ENCODE data around the gene TBCD. TPM values are rescaled to one million over a fixed set of nuclear protein-coding genes. Genes with fewer than 3 reads are reported as not detected.
"Not testable (repeated sequence)": the region's sequence is repeated elsewhere in the genome, so short reads cannot be mapped to it uniquely, and the experiment has no call there.

The TBCD gene
- total and polyA plus RNA-seq, 4 donors: 56.3 to 140 (median 92.8) TPM

DNA sequence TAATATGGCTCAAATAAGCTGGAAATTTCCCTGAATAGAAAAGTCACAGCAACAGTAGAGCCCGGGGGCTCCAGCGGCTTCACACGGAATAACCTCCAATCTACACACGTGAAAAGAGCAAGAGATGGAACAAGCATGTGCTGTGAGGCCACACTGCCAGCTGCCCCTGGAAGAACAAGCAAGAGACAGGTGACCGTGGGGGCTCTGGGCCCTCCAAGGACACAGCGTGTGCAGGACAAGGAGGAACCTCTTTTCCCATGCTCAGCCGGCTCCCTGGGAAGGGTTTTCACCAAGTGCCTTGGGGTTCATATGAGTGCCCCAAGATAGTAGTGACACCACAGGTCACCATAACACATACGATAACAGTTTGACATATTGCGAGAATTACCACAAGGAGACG lies 198.1 kb downstream of the TBCD start:
- no peak overlapping the region for H3K27ac ChIP-seq (ENCODE audit: low read depth, low read length)
- H3K4me3 ChIP-seq (ENCODE audit: low read depth, low read length): no peak overlapping the region
- 99% methylated on average over 8 of the region's 10 CpGs for WGBS (ENCODE audit: insufficient coverage)
- H3K9me3 ChIP-seq (ENCODE audit: control insufficient read depth, insufficient read depth, low read length): peaks cover 18% of the 10 kb centered on the region
- H3K4me1 ChIP-seq (ENCODE audit: control insufficient read depth, insufficient read depth, low read length): no peaks in the 10 kb centered on the region
- H3K27me3 ChIP-seq (ENCODE audit: control insufficient read depth, insufficient read depth, low read length): no peaks in the 10 kb centered on the region
- peaks cover 32% of the 10 kb centered on the region for H3K36me3 ChIP-seq (ENCODE audit: control insufficient read depth, insufficient read depth, low read length)
- no peak for DNase-seq (ENCODE audit: low read depth in 4 of 6, low spot score in 6 of 6)

DNA sequence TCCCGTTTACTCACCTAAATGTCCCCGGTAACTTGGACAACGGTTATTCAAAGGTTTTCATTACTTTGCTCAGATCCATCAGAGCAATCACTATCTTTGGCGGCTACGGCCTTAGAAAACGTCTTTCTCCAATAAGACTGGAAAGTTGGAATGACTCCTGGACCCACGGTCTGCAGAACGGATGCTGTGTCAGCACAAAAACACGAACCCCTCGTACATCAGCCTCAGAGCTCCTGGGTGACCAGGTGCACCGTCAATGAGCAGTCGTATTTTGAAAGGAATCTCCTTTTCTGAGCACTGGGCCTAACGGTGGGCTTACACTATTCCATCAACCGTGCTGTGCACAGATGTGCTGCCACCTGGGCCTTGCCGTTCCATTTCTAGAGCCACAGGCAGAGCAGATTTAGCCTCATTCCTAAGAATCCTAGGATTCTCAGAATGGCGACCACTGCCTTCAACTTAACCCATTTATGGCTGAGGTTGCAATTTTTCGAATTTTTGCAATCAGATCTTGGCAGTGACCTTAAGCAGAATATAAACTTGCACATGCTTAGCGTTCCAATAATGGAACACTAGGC lies 198.7 kb downstream of the TBCD start:
- Histone ChIP-seq H3K9me3 (ENCODE audit: control insufficient read depth, insufficient read depth, low read length) (peaks cover 13% of the 10 kb centered on the region), H3K4me3 (ENCODE audit: low read depth, low read length) (no peak overlapping the region), H3K27me3 (ENCODE audit: control insufficient read depth, insufficient read depth, low read length) (no peaks in the 10 kb centered on the region), H3K4me1 (ENCODE audit: control insufficient read depth, insufficient read depth, low read length) (no peaks in the 10 kb centered on the region), H3K36me3 (ENCODE audit: control insufficient read depth, insufficient read depth, low read length) (peaks cover 32% of the 10 kb centered on the region), H3K27ac (ENCODE audit: low read depth, low read length) (no peak overlapping the region)
- WGBS (ENCODE audit: insufficient coverage): 98% methylated on average over 18 of the region's 18 CpGs
- DNase-seq (ENCODE audit: low read depth in 4 of 6, low spot score in 6 of 6): no peak

- Histone ChIP-seq H3K4me3 (ENCODE audit: low read depth, low read length) (no peak overlapping the region), H3K27ac (ENCODE audit: low read depth, low read length) (no peak overlapping the region), H3K9me3 (ENCODE audit: control insufficient read depth, insufficient read depth, low read length) (peaks cover 9% of the 10 kb centered on the region), H3K36me3 (ENCODE audit: control insufficient read depth, insufficient read depth, low read length) (peaks cover 39% of the 10 kb centered on the region), H3K4me1 (ENCODE audit: control insufficient read depth, insufficient read depth, low read length) (no peaks in the 10 kb centered on the region), H3K27me3 (ENCODE audit: control insufficient read depth, insufficient read depth, low read length) (no peaks in the 10 kb centered on the region)
- DNase-seq (ENCODE audit: low read depth in 4 of 6, low spot score in 6 of 6): no peak
- 98% methylated on average over 10 of the region's 13 CpGs for WGBS (ENCODE audit: insufficient coverage)
Measured at GRCh38 chr17:82952019-82952418, 200.2 kb downstream of the TBCD start.

GRCh38 chr17:82955106-82955505 lies 203.2 kb downstream of the TBCD start:
- H3K27me3 ChIP-seq (ENCODE audit: control insufficient read depth, insufficient read depth, low read length); H3K4me3 ChIP-seq (ENCODE audit: low read depth, low read length); H3K9me3 ChIP-seq (ENCODE audit: control insufficient read depth, insufficient read depth, low read length); DNase-seq (ENCODE audit: low read depth in 4 of 6, low spot score in 6 of 6); H3K27ac ChIP-seq (ENCODE audit: low read depth, low read length); H3K4me1 ChIP-seq (ENCODE audit: control insufficient read depth, insufficient read depth, low read length): not testable (repeated sequence)
- H3K36me3 ChIP-seq (ENCODE audit: control insufficient read depth, insufficient read depth, low read length): peaks cover 41% of the 10 kb centered on the region
- 100% methylated on average over 1 of the region's 3 CpGs for WGBS (ENCODE audit: insufficient coverage)

DNA sequence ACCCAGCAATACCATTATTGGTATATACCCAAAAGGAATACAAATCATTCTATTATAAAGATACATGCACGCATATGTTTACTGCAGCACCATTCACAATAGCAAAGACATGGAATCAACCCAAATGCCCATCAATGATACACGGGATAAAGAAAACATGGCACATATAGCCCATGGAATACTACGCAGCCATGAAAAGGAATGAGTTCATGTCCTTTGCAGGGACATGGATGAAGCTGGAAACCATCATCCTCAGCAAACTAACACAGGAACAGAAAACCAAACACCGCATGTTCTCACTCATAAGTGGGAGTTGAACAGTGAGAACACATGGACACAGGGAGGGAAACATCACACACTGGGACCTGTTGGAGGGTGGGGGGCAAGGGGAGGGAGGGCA lies 203.8 kb downstream of the TBCD start:
- H3K9me3 ChIP-seq (ENCODE audit: control insufficient read depth, insufficient read depth, low read length); DNase-seq (ENCODE audit: low read depth in 4 of 6, low spot score in 6 of 6); H3K27ac ChIP-seq (ENCODE audit: low read depth, low read length); H3K27me3 ChIP-seq (ENCODE audit: control insufficient read depth, insufficient read depth, low read length); H3K4me1 ChIP-seq (ENCODE audit: control insufficient read depth, insufficient read depth, low read length); H3K4me3 ChIP-seq (ENCODE audit: low read depth, low read length): not testable (repeated sequence)
- H3K36me3 ChIP-seq (ENCODE audit: control insufficient read depth, insufficient read depth, low read length): peaks cover 43% of the 10 kb centered on the region
- 83% methylated on average over 1 of the region's 4 CpGs for WGBS (ENCODE audit: insufficient coverage)

DNA sequence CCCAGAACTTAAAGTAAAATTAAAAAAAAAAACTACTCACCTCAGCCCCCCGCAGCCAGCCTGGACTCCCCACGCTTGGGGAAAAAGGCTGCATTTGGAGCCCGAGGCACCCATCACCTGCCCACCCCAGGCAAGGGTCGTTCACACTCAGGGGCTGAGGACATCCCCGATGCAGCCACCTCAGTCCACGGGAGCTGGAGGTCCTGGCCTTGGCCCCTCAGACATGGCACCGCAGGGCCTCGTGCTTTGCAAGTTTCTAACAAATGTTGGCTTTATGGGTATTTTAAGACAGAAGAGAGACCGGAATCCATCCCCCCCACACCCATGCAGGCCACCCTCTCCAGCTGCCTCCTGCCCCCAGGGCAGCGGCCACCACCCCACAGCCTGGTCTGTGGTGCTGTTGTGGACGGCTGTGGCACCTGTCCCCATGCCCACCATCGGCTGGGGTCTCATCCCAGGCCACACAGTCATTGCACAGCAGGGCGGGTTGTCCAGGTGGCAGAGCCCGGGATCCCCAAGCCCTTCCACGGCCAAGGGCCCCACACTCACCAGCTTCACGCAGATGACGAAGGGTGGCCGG lies 204.4 kb downstream of the TBCD start:
- no peaks in the 10 kb centered on the region for H3K27me3 ChIP-seq (ENCODE audit: control insufficient read depth, insufficient read depth, low read length)
- no peak overlapping the region for H3K4me3 ChIP-seq (ENCODE audit: low read depth, low read length)
- H3K4me1 ChIP-seq (ENCODE audit: control insufficient read depth, insufficient read depth, low read length): no peaks in the 10 kb centered on the region
- 93% methylated on average over 14 of the region's 18 CpGs for WGBS (ENCODE audit: insufficient coverage)
- H3K27ac ChIP-seq (ENCODE audit: low read depth, low read length): no peak overlapping the region
- DNase-seq (ENCODE audit: low read depth in 4 of 6, low spot score in 6 of 6): no peak
- peaks cover 48% of the 10 kb centered on the region for H3K36me3 ChIP-seq (ENCODE audit: control insufficient read depth, insufficient read depth, low read length)
- peaks cover 5% of the 10 kb centered on the region for H3K9me3 ChIP-seq (ENCODE audit: control insufficient read depth, insufficient read depth, low read length)

GRCh38 chr17:82956726-82957468 lies 205.0 kb downstream of the TBCD start:
- no peak for DNase-seq (ENCODE audit: low read depth in 4 of 6, low spot score in 6 of 6)
- WGBS (ENCODE audit: insufficient coverage): 97% methylated on average over 33 of the region's 33 CpGs

DNA sequence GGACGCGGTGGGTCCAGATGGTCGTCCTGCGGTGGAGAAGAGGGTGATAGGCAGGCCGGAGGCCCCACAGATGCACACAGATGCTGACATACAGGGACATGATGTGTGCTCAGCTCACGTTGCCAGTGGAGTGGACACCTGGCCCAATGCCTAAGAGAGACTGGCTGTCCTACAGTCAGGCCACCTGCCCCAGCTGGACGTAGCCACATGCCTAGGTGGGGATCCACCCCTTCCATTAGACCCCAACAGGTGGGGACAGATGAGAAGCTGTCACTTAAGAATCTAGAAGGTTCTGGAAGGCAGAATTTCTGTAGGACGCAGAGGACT lies 205.6 kb downstream of the TBCD start:
- DNase-seq (ENCODE audit: low read depth in 4 of 6, low spot score in 6 of 6): no peak
- Histone ChIP-seq H3K4me3 (ENCODE audit: low read depth, low read length) (no peak overlapping the region), H3K27ac (ENCODE audit: low read depth, low read length) (no peak overlapping the region), H3K36me3 (ENCODE audit: control insufficient read depth, insufficient read depth, low read length) (peaks cover 46% of the 10 kb centered on the region), H3K27me3 (ENCODE audit: control insufficient read depth, insufficient read depth, low read length) (no peaks in the 10 kb centered on the region), H3K9me3 (ENCODE audit: control insufficient read depth, insufficient read depth, low read length) (peaks cover 2% of the 10 kb centered on the region), H3K4me1 (ENCODE audit: control insufficient read depth, insufficient read depth, low read length) (no peaks in the 10 kb centered on the region)
- 83% methylated on average over 7 of the region's 8 CpGs for WGBS (ENCODE audit: insufficient coverage)

More at GRCh38 chr17:82956726-82957468, 205.0 kb downstream of the TBCD start:
- Histone ChIP-seq H3K36me3 (ENCODE audit: control insufficient read depth, insufficient read depth, low read length) (peaks cover 49% of the 10 kb centered on the region), H3K4me3 (ENCODE audit: low read depth, low read length) (no peak overlapping the region), H3K27me3 (ENCODE audit: control insufficient read depth, insufficient read depth, low read length) (no peaks in the 10 kb centered on the region), H3K9me3 (ENCODE audit: control insufficient read depth, insufficient read depth, low read length) (peaks cover 5% of the 10 kb centered on the region), H3K27ac (ENCODE audit: low read depth, low read length) (no peak overlapping the region), H3K4me1 (ENCODE audit: control insufficient read depth, insufficient read depth, low read length) (no peaks in the 10 kb centered on the region)

- H3K27ac ChIP-seq (ENCODE audit: low read depth, low read length): no peak overlapping the region
- no peak overlapping the region for H3K4me3 ChIP-seq (ENCODE audit: low read depth, low read length)
- H3K9me3 ChIP-seq (ENCODE audit: control insufficient read depth, insufficient read depth, low read length): peaks cover 2% of the 10 kb centered on the region
- peaks cover 4% of the 10 kb centered on the region for H3K4me1 ChIP-seq (ENCODE audit: control insufficient read depth, insufficient read depth, low read length)
- 82% methylated on average over 24 of the region's 30 CpGs for WGBS (ENCODE audit: insufficient coverage)
- peaks cover 46% of the 10 kb centered on the region for H3K36me3 ChIP-seq (ENCODE audit: control insufficient read depth, insufficient read depth, low read length)
- no peak for DNase-seq (ENCODE audit: low read depth in 4 of 6, low spot score in 6 of 6)
- H3K27me3 ChIP-seq (ENCODE audit: control insufficient read depth, insufficient read depth, low read length): no peaks in the 10 kb centered on the region
Measured at GRCh38 chr17:82957961-82958561, 206.2 kb downstream of the TBCD start.
